ENCODE results near the gene ZMYND11. TPM values are rescaled to one million over a fixed set of nuclear protein-coding genes. Genes with fewer than 3 reads are reported as not detected.

The ZMYND11 gene
- total and polyA plus RNA-seq, 9 of the 15 experiments (the other 6 are each of a cell fraction or from before 2014, with no cell fraction given): 2.7 to 13.8 (median 8.8) TPM

GRCh38 chr10:275680-276079 lies 140.4 kb downstream of the ZMYND11 start:
- POLR2A ChIA-PET: interaction anchor here (0.6 kb wide), 1 partner anchor 93 kb away, joined by 3 read pairs; no protein-coding TSS in a partner anchor
- DNase-seq (ENCODE audit: extremely low read depth in 1 of 4, low spot score in 3 of 4): no peak
- Histone ChIP-seq H3K27me3 (ENCODE audit: control insufficient read depth in 2 of 2, insufficient read depth in 2 of 2, low read length in 2 of 2) (peaks cover 69 to 82% of the 10 kb centered on the region in 2 experiments), H3K4me2 (ENCODE audit: insufficient read depth, low read length) (no peak overlapping the region), H3K9me3 (replicated peaks; ENCODE audit: control insufficient read depth, insufficient read depth, low read depth, low read length) (no peaks in the 10 kb centered on the region), H3K27ac (ENCODE audit: extremely low read depth, low read depth, low read length) (no peak overlapping the region), H2AFZ (ENCODE audit: low read depth, low read length) (no peak overlapping the region), H4K20me1 (replicated peaks; ENCODE audit: control insufficient read depth, insufficient read depth, low read length) (peaks cover 9% of the 10 kb centered on the region; the same call in 1 of the 2 replicates), H3K36me3 (ENCODE audit: control insufficient read depth, insufficient read depth, low read length) (no peaks in the 10 kb centered on the region), H3K79me2 (ENCODE audit: control insufficient read depth, insufficient read depth, low read length) (no peaks in the 10 kb centered on the region), H3K9me1 (ENCODE audit: control insufficient read depth, insufficient read depth, low read length) (peaks cover 2% of the 10 kb centered on the region), H3K4me3 (no peak overlapping the region), H3K9ac (ENCODE audit: insufficient read depth in 1 of 2, low read depth in 2 of 2, low read length in 2 of 2) (no peak overlapping the region), H3K4me1 (replicated peaks in 1 of 2; ENCODE audit: control insufficient read depth in 2 of 2, insufficient read depth in 2 of 2, low read length in 2 of 2) (peaks cover 0 to 3% of the 10 kb centered on the region in 2 experiments; a peak in 1 of 5 replicates)
- no peak for ATAC-seq
- WGBS (ENCODE audit: insufficient coverage, low coverage, missing lambda C conversion rate): under 1% methylated on average over 14 of the region's 18 CpGs
- no TSS peak for BruUV-seq (replicated peaks)
- intact Hi-C loops (cut with micrococcal nuclease): no loop called here
- TF ChIP-seq RFX1 (IDR thresholded peaks at IDR 0.05): no peak
- TF ChIP-seq ZNF175 (CRISPR knock-in tag; IDR thresholded peaks at IDR 0.05; ENCODE audit: low read depth): no peak
- TF ChIP-seq RBFOX2 (IDR thresholded peaks at IDR 0.05; ENCODE audit: low read depth, low read length): no peak
- no peak for FAIRE-seq
- in situ Hi-C loops (cut with MboI): no loop called here
- CTCF ChIA-PET (ENCODE audit: low intra/inter-chr PET ratio): no interaction called here

DNA sequence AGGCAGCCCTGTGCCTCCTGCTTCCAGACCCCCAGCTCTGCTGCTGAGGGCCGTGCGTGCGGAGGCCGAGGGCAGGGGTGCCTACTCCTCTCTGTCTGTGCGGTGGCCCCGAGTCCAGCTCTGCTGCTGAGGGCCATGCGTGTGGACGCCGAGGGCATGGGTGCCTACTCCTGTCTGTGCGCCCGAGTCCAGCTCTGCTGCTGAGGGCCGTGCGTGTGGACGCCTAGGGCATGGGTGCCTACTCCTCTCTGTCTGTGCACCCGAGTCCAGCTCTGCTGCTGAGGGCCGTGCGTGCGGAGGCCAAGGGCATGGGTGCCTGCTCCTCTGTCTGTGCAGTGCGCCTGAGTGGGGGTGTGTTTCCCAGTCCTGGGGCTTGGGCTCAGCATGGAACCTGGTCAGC lies 142.7 kb downstream of the ZMYND11 start:
- intact Hi-C loops (cut with micrococcal nuclease) (no loop called here), in situ Hi-C loops (cut with MboI) (no loop called here)
- FAIRE-seq: no peak
- ATAC-seq: no peak
- no TSS peak for BruUV-seq (replicated peaks)
- Histone ChIP-seq H3K4me3 (no peak overlapping the region), H3K4me1 (replicated peaks in 1 of 2; ENCODE audit: control insufficient read depth in 2 of 2, insufficient read depth in 2 of 2, low read length in 2 of 2) (peaks cover 0 to 3% of the 10 kb centered on the region in 2 experiments; a peak in 1 of 5 replicates), H4K20me1 (replicated peaks; ENCODE audit: control insufficient read depth, insufficient read depth, low read length) (peaks cover 8% of the 10 kb centered on the region; the same call in 1 of the 2 replicates), H3K79me2 (ENCODE audit: control insufficient read depth, insufficient read depth, low read length) (no peaks in the 10 kb centered on the region), H3K9me1 (ENCODE audit: control insufficient read depth, insufficient read depth, low read length) (peaks cover 2% of the 10 kb centered on the region), H3K27me3 (ENCODE audit: control insufficient read depth in 2 of 2, insufficient read depth in 2 of 2, low read length in 2 of 2) (peaks cover 72 to 79% of the 10 kb centered on the region in 2 experiments), H3K27ac (ENCODE audit: extremely low read depth, low read depth, low read length) (no peak overlapping the region), H3K9me3 (replicated peaks; ENCODE audit: control insufficient read depth, insufficient read depth, low read depth, low read length) (no peaks in the 10 kb centered on the region), H3K4me2 (ENCODE audit: insufficient read depth, low read length) (no peak overlapping the region), H3K9ac (ENCODE audit: insufficient read depth in 1 of 2, low read depth in 2 of 2, low read length in 2 of 2) (no peak overlapping the region), H2AFZ (ENCODE audit: low read depth, low read length) (no peak overlapping the region), H3K36me3 (ENCODE audit: control insufficient read depth, insufficient read depth, low read length) (no peaks in the 10 kb centered on the region)
- no peak for DNase-seq (ENCODE audit: extremely low read depth in 1 of 4, low spot score in 3 of 4)
- POLR2A ChIA-PET: no interaction called here
- 2% methylated on average over 19 of the region's 19 CpGs for WGBS (ENCODE audit: insufficient coverage, low coverage, missing lambda C conversion rate)
- no peak for TF ChIP-seq NFE2L1 (tag; IDR thresholded peaks at IDR 0.05; ENCODE audit: borderline replicate concordance, low read depth)
- TF ChIP-seq, protein P1, sequence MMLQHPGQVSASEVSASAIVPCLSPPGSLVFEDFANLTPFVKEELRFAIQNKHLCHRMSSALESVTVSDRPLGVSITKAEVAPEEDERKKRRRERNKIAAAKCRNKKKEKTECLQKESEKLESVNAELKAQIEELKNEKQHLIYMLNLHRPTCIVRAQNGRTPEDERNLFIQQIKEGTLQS (IDR thresholded peaks at IDR 0.05): no peak
- TF ChIP-seq, protein P1 (CRISPR knock-in tag; conservative IDR thresholded peaks at IDR 0.05): no peak
- no peak for TF ChIP-seq HNRNPK (IDR thresholded peaks at IDR 0.05; ENCODE audit: low read depth, low read length, poor library complexity, severe bottlenecking)
- TF ChIP-seq FOXP1 (CRISPR knock-in tag; IDR thresholded peaks at IDR 0.05): no peak
- TF ChIP-seq ELK1 (CRISPR knock-in tag; IDR thresholded peaks at IDR 0.05): no peak
- no peak for TF ChIP-seq ZKSCAN3 (CRISPR knock-in tag; IDR thresholded peaks at IDR 0.05)
- TF ChIP-seq HNRNPUL1 (IDR thresholded peaks at IDR 0.05; ENCODE audit: low read length): no peak
- TF ChIP-seq, protein P2, sequence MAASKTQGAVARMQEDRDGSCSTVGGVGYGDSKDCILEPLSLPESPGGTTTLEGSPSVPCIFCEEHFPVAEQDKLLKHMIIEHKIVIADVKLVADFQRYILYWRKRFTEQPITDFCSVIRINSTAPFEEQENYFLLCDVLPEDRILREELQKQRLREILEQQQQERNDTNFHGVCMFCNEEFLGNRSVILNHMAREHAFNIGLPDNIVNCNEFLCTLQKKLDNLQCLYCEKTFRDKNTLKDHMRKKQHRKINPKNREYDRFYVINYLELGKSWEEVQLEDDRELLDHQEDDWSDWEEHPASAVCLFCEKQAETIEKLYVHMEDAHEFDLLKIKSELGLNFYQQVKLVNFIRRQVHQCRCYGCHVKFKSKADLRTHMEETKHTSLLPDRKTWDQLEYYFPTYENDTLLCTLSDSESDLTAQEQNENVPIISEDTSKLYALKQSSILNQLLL (CRISPR knock-in tag; IDR thresholded peaks at IDR 0.05; ENCODE audit: borderline replicate concordance): no peak
- TF ChIP-seq RB1 (IDR thresholded peaks at IDR 0.05; ENCODE audit: low read depth): no peak
- no peak for TF ChIP-seq TEAD1 (CRISPR knock-in tag; IDR thresholded peaks at IDR 0.05)
- CTCF ChIA-PET (ENCODE audit: low intra/inter-chr PET ratio): no interaction called here

Data from K562 (cell line).